Lower leg skin (tissue), 4 donors: Measurements from ENCODE around the gene EP400. TPM values are rescaled to one million over a fixed set of nuclear protein-coding genes. Genes with fewer than 3 reads are reported as not detected.

Experiments
- DNase-seq, 2 donors: peaks; one replicate each; pipeline ENCODE4 v3.0.0-alpha.2; 2019; ENCODE audit warnings: low spot score in 2 of 2
- H3K4me3 ChIP-seq: fragments of 200-600 bp; sonication (generic); 2 replicates; pipeline ENCODE4 v1.5.1; 2017; ENCODE audit warnings: mild to moderate bottlenecking, low read depth; ENCODE audit not compliant: poor library complexity, severe bottlenecking
- POLR2A ChIP-seq, 2 donors: fragments of 450-650 bp; IDR thresholded peaks; one replicate each; pipeline ENCODE4 v1.6.1; 2016 to 2017; ENCODE audit warnings: antibody characterized with exemption in 2 of 2, mild to moderate bottlenecking in 1 of 2, moderate library complexity in 1 of 2
- WGBS, 2 donors: methylation state at CpG; one replicate each; pipeline ENCODE4 v1.1.5; 2018; 5-methylcytosine and 5-hydroxymethylcytosine counted together
- intact Hi-C: fragments of 100-400 bp; cut with DNase I; formaldehyde crosslinking; loops from one replicate; pipeline ENCODE4 v1.15.0; 2023; ENCODE audit warnings: low total_unique reads
- total RNA-seq, 4 donors: library from RNA; depleted of rRNA; stranded (reverse); fragments of >200 nt; gene quantifications; one replicate each; pipeline ENCODE4 v1.1.0, GENCODE V29; 2016
- TF ChIP-seq, protein P1 (sequence below), 3 donors: fragments of 450-650 bp; IDR thresholded peaks; one replicate each; pipeline ENCODE4 v1.5.1; 2016; ENCODE audit warnings: antibody characterized with exemption in 3 of 3, mild to moderate bottlenecking in 3 of 3, moderate library complexity in 2 of 3

Gene EP400
- total RNA-seq, 4 donors from 2014 or later = 22.0 to 45.8 (median 24.6) TPM

DNA sequence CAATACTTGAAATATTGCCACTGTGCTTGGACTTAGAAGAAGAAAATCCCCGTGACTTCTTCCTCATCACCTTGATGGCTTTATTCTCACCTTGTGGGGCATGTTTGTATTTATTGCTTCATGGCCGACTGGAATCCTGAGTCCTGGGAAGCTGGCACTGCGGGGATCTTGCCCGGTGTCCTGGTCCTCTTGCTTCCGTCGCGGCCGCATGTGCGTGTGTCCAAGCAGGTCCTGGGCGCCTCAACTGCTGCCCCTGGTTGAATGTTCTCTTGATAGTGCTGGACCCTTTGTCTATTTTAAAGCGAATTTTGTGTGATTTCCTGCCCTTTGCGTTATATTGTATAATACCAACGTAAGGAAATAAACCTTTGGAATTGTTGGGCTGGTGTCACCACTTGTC lies 27.0 kb upstream of the EP400 start:
- DNase-seq = no peak
- WGBS, 2 donors = 90 to 92% methylated on average over 13 of the region's 13 CpGs
- intact Hi-C loops = no loop called here
- no peak for TF ChIP-seq POLR2A (IDR thresholded peaks at IDR 0.05)
- TF ChIP-seq, protein P1, sequence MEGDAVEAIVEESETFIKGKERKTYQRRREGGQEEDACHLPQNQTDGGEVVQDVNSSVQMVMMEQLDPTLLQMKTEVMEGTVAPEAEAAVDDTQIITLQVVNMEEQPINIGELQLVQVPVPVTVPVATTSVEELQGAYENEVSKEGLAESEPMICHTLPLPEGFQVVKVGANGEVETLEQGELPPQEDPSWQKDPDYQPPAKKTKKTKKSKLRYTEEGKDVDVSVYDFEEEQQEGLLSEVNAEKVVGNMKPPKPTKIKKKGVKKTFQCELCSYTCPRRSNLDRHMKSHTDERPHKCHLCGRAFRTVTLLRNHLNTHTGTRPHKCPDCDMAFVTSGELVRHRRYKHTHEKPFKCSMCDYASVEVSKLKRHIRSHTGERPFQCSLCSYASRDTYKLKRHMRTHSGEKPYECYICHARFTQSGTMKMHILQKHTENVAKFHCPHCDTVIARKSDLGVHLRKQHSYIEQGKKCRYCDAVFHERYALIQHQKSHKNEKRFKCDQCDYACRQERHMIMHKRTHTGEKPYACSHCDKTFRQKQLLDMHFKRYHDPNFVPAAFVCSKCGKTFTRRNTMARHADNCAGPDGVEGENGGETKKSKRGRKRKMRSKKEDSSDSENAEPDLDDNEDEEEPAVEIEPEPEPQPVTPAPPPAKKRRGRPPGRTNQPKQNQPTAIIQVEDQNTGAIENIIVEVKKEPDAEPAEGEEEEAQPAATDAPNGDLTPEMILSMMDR (IDR thresholded peaks at IDR 0.05) = no peak
- H3K4me3 ChIP-seq = no peak overlapping the region

DNA sequence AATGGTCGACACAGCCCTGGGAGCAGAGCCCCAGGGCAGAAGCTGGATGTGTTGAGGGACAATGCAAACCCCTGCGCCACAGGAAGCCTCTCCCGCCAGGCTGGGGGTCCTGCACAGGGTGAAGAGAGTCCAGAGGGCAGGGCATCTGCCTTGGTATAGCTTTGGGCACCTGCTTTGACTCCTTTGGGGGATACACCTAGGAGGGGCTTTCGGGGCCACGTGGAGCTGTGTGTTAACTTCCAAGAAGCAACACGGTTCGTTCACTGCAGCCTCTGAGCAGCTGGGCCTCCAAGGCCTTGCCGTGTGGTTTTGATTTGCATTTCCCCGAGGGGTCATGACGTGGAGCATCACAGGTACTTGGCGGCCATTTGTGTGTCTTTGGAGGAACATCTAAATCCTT lies 26.5 kb upstream of the EP400 start:
- TF ChIP-seq, protein P1 (IDR thresholded peaks at IDR 0.05) = no peak
- no peak for TF ChIP-seq POLR2A (IDR thresholded peaks at IDR 0.05)
- 74 to 85% methylated on average over 11 of the region's 11 CpGs for WGBS, 2 donors
- intact Hi-C loops = no loop called here
- DNase-seq = no peak
- no peak overlapping the region for H3K4me3 ChIP-seq

DNA sequence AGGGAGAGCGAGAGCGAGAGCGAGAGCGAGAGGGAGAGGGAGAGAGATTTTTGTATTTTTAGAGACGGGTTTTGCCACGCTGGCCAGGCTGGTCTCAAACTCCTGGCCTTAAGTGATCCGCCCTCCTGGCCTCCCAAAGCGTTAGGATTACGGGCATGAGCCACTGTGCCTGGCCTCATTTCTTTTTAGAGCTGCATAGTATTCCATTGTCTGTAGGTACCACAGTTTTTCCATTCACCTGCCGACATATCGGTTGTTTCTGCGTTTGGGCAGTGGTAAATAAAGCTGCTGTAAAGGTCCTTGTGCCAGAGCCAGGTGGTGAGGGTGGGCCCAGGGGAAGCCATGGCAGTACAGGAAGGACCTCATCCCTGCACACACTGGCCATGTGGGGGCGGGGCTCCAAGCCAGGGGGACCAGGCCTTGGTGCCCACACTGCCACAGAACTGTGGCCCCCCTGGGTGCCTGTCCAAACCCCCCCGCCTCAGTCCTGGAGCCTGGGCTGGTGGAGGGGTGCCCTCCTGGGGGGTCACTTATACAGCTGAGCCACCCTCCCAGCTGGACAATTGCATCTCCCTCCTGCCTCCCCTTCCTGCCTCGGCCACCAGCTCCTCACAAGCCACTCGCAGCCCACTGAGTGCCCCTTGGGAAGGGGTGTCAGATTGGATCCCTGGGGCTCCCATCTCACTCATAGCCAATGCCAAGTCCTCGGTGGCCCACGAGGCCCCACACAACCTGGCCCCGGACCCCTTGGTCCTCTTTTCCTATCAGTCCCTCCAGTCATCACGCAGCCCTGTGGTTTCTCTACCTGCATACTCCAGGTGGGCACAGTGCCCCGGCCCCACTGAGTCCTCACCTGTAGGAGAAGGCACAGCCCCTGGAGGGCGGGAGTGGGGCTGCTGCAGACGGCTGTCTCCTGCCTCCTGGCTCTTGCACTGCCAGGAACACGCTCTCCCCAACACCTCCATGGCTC lies 22.3 kb upstream of the EP400 start:
- no peak overlapping the region for H3K4me3 ChIP-seq
- TF ChIP-seq, protein P1 (IDR thresholded peaks at IDR 0.05) = no peak
- TF ChIP-seq POLR2A (IDR thresholded peaks at IDR 0.05) = no peak
- DNase-seq = no peak
- intact Hi-C loops = no loop called here
- 76 to 95% methylated on average over 24 of the region's 24 CpGs for WGBS, 2 donors

- no peak for TF ChIP-seq POLR2A (IDR thresholded peaks at IDR 0.05)
- TF ChIP-seq, protein P1 (IDR thresholded peaks at IDR 0.05) = no peak
- intact Hi-C loops = no loop called here
- no peak for DNase-seq
- WGBS, 2 donors = 23 to 27% methylated on average over 33 of the region's 33 CpGs
- H3K4me3 ChIP-seq = peak overlapping the region; percentile 35
These were observed 21.5 kb upstream of the EP400 start for GRCh38 chr12:131928080-131928710.

DNA sequence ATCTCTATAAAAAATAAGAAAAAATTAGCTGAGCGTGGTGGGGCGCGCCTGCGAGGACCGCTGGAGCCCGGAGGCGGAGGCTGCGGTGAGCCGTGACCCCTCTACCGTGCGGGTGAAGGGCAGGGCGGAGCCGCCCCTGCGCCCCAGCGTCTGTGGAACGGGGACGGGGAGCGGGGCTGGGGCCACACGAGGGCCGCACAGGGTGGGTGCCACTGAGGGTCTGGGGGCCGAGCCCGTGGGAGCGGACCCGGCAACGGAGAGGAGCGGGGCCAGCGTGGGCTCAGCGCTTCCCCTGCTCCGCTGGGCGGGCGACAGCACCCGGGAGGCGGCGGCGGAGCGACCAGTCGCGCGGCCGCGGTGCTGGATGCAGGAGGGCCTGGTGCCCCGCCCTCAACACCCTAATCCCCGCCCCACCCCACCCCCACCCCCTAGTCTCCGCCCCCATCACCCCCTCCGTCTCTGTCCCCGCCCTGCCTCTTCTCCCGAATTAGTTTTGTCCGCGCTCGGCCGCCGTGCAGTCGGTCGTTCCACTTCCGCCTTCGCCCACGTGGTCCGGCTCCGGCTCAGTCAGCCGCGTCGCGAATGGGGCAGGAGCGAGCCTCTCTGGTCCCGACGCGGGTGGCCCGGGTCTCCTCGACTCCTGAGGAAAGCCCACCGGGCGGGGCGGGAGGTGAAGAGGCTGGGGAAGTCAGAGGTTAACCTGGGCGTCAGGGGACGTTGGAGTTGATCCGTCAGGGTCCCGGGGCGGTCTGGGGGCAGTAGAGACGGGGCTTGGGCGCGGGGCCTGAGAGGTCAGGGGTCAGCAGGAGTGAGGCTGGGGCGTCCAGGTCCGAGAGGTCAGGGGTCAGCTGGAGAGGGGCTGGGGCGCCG lies 20.8 kb upstream of the EP400 start, which contains the start of gene PUS1:
Gene PUS1 (plus strand): TSS at position 566 of the 870 bp plus-strand sequence. CDS start 447 bp downstream, outside the sequence.
- intact Hi-C loops = no loop called here

More for the DNA sequence above, 20.8 kb upstream of the EP400 start, which contains the start of gene PUS1:
- WGBS, 2 donors = 1% methylated on average over 71 to 76 of the region's 84 CpGs
- H3K4me3 ChIP-seq = peak within 1 kb of the TSS; percentile 90
- TF ChIP-seq POLR2A (IDR thresholded peaks at IDR 0.05) = no peak
- TF ChIP-seq, protein P1 (IDR thresholded peaks at IDR 0.05) = no peak
- DNase-seq = peak; percentile 94 to 98
